T47D (cell line): Measurements from ENCODE around the gene BBS12.

Experiments used
- DNase-seq, 2 experiments: peaks; one replicate each; pipeline versions ENCODE4 v3.0.0 to v3.0.0-alpha.2; 2011 to 2012; ENCODE audit warnings: low read depth in 1 of 2, low spot score in 1 of 2
- JUND ChIP-seq: IDR thresholded peaks from 2 replicates; pipeline ENCODE4 v1.6.1; 2012; ENCODE audit warnings: low read depth
- in situ Hi-C: cut with HindIII; loops from 2 replicates; pipeline ENCODE4 v1.10.0; 2016; ENCODE audit warnings: low sequenced_read_pairs, low pct_unique_long_range_greater_than_20kb

Gene BBS12

DNA sequence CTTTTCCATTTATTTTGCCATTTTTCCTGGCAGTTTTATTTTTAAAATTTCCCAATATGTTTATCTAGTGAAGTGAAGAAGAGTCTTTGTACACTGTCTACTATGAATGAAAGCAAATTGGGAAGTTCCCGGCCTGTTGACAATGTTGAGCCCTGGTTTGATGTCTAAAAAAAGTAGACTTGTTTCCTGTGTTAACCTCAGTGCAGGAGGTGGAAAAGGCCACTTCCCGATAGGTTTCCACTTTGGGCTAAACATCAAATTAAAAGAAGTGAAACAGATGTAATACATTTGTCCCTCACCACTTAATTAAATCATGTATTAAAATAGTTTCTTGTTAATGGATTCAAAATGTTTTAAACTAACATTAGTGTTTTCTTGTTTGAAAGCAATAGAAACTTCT is 30.0 kb downstream of the BBS12 start:
- no peak for TF ChIP-seq JUND
- in situ Hi-C loops, result no loop called here
- no peak for DNase-seq

DNA sequence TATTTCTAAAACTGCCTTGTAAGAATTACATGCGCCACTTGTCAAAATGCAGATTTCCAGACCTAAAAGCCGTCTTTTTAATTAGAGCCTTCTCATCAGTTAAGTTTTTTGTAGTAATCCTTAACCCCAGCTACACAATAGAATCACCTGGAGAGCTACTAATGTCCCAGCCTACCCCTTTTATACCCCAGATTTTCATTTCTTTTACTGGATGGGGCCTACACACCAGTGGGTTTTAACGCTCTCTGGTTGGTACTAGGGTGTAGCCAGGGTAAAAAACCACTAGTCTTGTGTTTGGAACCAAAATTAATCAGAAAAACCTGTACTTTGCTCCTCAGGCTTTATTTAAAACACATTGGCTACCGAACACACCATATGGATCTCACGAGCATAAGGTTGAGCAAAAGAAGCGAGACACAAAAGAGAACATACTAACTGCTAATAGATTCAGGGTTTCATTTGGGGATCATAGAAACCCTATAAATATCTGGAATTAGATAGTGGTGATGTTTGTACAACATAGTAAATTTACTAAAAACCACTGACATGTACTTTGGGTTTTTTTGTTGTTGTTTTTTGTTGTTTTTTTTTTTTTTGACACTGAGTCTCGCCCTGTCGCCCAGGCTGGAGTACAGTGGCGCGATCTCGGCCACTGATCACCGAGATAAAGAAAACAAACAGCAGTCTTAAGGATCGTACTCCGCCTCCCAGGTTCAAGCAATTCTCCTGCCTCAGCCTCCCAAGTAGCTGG is 30.6 kb downstream of the BBS12 start:
- in situ Hi-C loops, result no loop called here
- no peak for TF ChIP-seq JUND

DNA sequence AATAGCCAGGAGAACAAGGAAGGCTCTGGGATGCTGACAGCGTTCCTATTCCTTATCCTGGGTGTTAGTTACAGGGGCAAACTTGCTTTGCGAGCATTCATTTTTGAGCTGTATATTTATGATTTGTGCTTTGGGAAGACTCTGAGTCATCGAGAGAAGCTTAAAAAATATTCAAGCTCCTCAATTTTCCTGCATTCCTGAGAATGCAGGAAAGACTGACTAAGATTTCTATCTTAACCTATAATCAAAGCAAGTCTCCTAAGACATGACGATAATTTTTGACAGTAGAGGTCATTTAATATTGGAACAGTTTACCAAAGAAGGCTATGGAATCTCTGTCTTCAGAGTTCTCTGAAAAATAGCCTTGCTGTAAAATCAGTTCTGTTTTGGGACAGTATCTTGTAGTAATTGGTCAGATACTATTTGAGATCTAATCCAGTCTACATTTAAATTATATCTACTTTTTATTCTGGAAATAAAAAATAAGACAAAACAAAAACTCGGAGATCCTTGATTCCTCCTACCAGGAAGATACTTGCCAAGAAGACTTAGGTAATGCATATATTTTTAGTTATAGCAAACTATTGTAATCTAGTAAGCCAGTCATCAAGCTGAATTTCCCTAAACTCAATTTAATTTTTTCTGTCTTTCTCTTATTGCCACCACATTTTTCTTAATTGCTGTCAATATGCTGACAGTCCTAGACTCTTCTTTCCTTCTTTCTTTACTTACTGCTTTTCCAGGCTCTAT is 31.7 kb downstream of the BBS12 start:
- in situ Hi-C loops, result no loop called here
- no peak for TF ChIP-seq JUND
- DNase-seq, result no peak

More for the DNA sequence above, 30.6 kb downstream of the BBS12 start:
- no peak for DNase-seq

DNA sequence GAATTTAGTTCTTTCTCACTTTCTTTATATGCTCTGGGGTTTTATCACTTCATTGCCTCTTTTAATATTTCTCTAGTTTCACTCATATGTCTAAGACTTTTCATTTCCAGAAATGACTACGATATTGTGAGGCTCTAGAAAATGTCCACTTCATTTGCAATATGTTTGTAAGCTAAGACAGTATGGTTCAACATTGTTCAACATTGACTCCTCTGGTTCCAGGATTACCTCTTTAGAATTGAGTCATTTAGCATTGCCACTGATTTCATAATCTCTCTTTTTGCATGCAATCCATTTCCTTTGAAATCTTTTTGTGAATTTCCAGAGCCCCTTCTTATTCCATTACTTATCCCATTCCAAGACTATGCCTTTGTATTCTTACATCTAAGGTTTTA is 32.3 kb downstream of the BBS12 start:
- in situ Hi-C loops, result no loop called here
- TF ChIP-seq JUND, result no peak
- no peak for DNase-seq

DNA sequence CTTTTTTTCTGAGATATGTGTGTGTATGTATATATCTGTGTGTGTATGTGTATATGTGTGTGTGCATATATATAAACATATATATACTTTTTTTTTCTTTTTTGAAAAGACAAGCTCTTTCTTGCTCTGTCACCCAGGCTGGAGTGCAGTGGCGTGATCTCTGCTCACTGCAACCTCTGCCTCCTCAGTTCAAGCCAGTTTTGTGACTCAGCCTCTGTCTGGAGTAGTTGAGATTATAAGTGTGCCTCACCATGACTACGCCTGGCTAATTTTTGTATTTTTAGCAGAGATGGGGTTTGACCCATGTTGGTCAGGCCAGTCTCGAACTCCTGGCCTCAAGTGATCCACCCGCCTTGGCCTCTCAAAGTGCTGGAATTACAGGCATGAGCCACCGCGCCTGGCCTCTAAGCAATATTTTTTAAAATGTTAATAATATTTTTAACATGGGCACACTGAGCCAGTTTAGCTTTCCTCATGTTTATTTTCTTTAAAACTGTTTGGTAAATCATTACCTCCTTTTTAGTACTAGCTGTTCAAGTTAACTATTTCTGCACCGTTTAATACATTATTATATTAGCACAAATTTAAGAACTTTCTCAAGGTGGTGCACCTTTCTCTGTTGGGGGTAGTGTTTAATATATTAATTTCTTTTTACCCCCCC is 33.3 kb downstream of the BBS12 start:
- in situ Hi-C loops, result no loop called here
- no peak for DNase-seq
- TF ChIP-seq JUND, result no peak

GRCh38 chr4:122766353-122766705 is 33.8 kb downstream of the BBS12 start:
- in situ Hi-C loops, result no loop called here
- no peak for TF ChIP-seq JUND
- no peak for DNase-seq

GRCh38 chr4:122766950-122767349 is 34.4 kb downstream of the BBS12 start:
- no peak for DNase-seq
- in situ Hi-C loops, result no loop called here
- TF ChIP-seq JUND, result no peak

DNA sequence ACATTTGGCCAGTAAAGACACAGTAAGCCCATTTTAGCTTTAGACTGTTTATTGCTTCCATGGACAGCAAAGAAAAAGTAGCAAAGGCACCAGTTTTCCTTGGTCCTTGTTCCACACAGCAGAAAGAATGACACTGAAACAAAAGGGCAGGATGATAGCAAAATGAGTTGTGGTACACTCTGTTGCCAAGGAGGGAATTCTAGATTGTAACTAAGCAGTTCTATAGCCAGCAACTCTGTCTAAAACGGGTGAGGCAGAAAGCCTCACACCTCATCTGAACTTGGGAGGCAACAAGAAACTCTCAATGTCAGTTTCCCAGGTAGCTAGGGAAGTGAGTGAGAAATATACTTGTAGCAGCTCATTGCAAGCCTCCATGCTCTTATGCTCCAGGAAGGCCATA is 39.2 kb downstream of the BBS12 start:
- no peak for DNase-seq
- no peak for TF ChIP-seq JUND
- in situ Hi-C loops, result no loop called here

- in situ Hi-C loops, result no loop called here
- TF ChIP-seq JUND, result no peak
- DNase-seq, result peak in 1 of 2 experiments; percentile 82
Measured at GRCh38 chr4:122772311-122772710, 39.8 kb downstream of the BBS12 start.

DNA sequence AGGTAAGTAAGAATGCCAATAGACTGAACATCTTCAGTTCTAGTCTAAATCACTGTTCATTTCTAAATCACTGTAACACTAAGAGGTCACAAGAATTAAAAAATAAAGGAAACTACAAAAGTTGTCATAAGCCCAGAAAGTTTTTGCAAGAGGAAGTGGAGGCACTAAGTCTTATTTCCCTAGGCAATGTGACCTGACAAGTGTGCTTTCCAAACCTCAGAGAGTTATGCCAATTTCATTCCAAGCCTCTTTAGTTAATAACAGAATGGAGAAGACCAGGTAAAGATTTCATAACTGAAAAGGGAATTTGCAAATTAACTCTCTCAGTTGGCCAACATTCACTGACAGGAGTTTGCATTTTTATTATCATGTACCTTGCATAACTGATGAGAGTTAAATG is 40.5 kb downstream of the BBS12 start:
- no peak for TF ChIP-seq JUND
- in situ Hi-C loops, result no loop called here
- DNase-seq, result peak in 1 of 2 experiments; percentile 74

- TF ChIP-seq JUND, result no peak
- no peak for DNase-seq
- in situ Hi-C loops, result no loop called here
Measured at GRCh38 chr4:122775039-122775438, 42.5 kb downstream of the BBS12 start.

- in situ Hi-C loops, result no loop called here
Measured at GRCh38 chr4:122775987-122776836, 43.7 kb downstream of the BBS12 start.

More at GRCh38 chr4:122775987-122776836, 43.7 kb downstream of the BBS12 start:
- no peak for TF ChIP-seq JUND
- DNase-seq, result no peak
